GM23338 (cell line): ENCODE data around the gene UNC5B. TPM values are rescaled to one million over a fixed set of nuclear protein-coding genes. Genes with fewer than 3 reads are reported as not detected.

Source experiments
- ATAC-seq: fragments of 200-7000 bp; cut with Tn5 transposase; 3 replicates; pipeline ENCODE4 v1.9.1; 2020
- DNase-seq: peaks from one replicate; pipeline ENCODE4 v3.0.0-alpha.2; 2015; ENCODE audit warnings: low spot score
- H2AFZ ChIP-seq: fragments of 200-600 bp; sonication (generic); 2 replicates; pipeline ENCODE4 v1.8.0; 2016; ENCODE audit warnings: antibody characterized with exemption, mild to moderate bottlenecking, moderate library complexity
- H3F3A ChIP-seq: fragments of 200-600 bp; sonication (generic); replicated peaks from 2 replicates; pipeline ENCODE4 v1.8.0; 2017; ENCODE audit warnings: antibody characterized with exemption, mixed run types, low read depth
- H3K27ac ChIP-seq: fragments of 200-600 bp; sonication (generic); 2 replicates; pipeline ENCODE4 v1.6.1; 2016; ENCODE audit warnings: low read depth
- H3K27me3 ChIP-seq: fragments of 200-600 bp; sonication (generic); 2 replicates; pipeline ENCODE4 v1.8.0; 2016; ENCODE audit warnings: mild to moderate bottlenecking, mixed run types, moderate library complexity; ENCODE audit not compliant: insufficient read depth
- H3K36me3 ChIP-seq: fragments of 200-600 bp; sonication (generic); 2 replicates; pipeline ENCODE4 v1.8.0; 2016; ENCODE audit warnings: mild to moderate bottlenecking; ENCODE audit not compliant: insufficient read depth
- H3K4me1 ChIP-seq: fragments of 200-600 bp; sonication (generic); 2 replicates; pipeline ENCODE4 v1.8.0; 2016; ENCODE audit warnings: mild to moderate bottlenecking, moderate library complexity; ENCODE audit not compliant: insufficient read depth
- H3K4me2 ChIP-seq: fragments of 200-600 bp; sonication (generic); 2 replicates; pipeline ENCODE4 v1.7.1; 2017; ENCODE audit warnings: mixed run types
- H3K4me3 ChIP-seq: fragments of 200-600 bp; sonication (generic); 2 replicates; pipeline ENCODE4 v1.6.1; 2016; ENCODE audit warnings: mixed run types
- H3K79me2 ChIP-seq: fragments of 200-600 bp; sonication (generic); replicated peaks from 2 replicates; pipeline ENCODE4 v1.8.0; 2017; ENCODE audit warnings: mild to moderate bottlenecking; ENCODE audit not compliant: insufficient read depth
- H3K9me2 ChIP-seq: fragments of 200-600 bp; sonication (generic); 2 replicates; pipeline ENCODE4 v1.8.0; 2017; ENCODE audit not compliant: insufficient read depth
- H4K20me1 ChIP-seq: fragments of 200-600 bp; sonication (generic); replicated peaks from 2 replicates; pipeline ENCODE4 v1.8.0; 2017; ENCODE audit warnings: mild to moderate bottlenecking; ENCODE audit not compliant: insufficient read depth
- H3K27ac Mint-ChIP-seq: 2 replicates; pipeline ENCODE4 v1.8.0; 2020; ENCODE audit warnings: inconsistent platforms, mild to moderate bottlenecking, moderate library complexity, mixed read lengths
- H3K27me3 Mint-ChIP-seq: 3 replicates; pipeline ENCODE4 v1.8.0; 2022; ENCODE audit warnings: low read depth, mild to moderate bottlenecking, moderate library complexity, mixed read lengths, inconsistent platforms; ENCODE audit not compliant: insufficient read depth, poor library complexity
- H3K36me3 Mint-ChIP-seq: 3 replicates; pipeline ENCODE4 v1.8.0; 2021; ENCODE audit warnings: low read depth, mild to moderate bottlenecking, inconsistent platforms, moderate library complexity, mixed read lengths
- H3K4me1 Mint-ChIP-seq: 3 replicates; pipeline ENCODE4 v1.8.0; 2020; ENCODE audit warnings: mild to moderate bottlenecking, inconsistent platforms, mixed read lengths
- H3K4me3 Mint-ChIP-seq: 3 replicates; pipeline ENCODE4 v1.8.0; 2021; ENCODE audit warnings: moderate library complexity, mild to moderate bottlenecking, inconsistent platforms, mixed read lengths
- H3K9me3 Mint-ChIP-seq: 3 replicates; pipeline ENCODE4 v1.8.0; 2020; ENCODE audit warnings: moderate library complexity, mild to moderate bottlenecking, inconsistent platforms, mixed read lengths
- CTCF ChIP-seq, 2 experiments: fragments of 200-600 bp in 1 of 2; sonication (generic) in 1 of 2; conservative IDR thresholded peaks; 2 replicates each; pipeline versions ENCODE4 v1.5.1 to v1.6.1; 2016 to 2017; ENCODE audit warnings: antibody characterized with exemption in 2 of 2, low read depth in 2 of 2, mild to moderate bottlenecking in 2 of 2, moderate library complexity in 1 of 2
- ETS1 ChIP-seq: IDR thresholded peaks from 2 replicates; pipeline ENCODE4 v1.6.1; 2016; ENCODE audit warnings: antibody characterized with exemption
- EZH2 ChIP-seq: fragments of 200-600 bp; sonication (generic); IDR thresholded peaks from one replicate; pipeline ENCODE4 v1.8.0; 2017; ENCODE audit warnings: antibody characterized with exemption, mild to moderate bottlenecking, low read depth; ENCODE audit not compliant: unreplicated experiment
- JUNB ChIP-seq: IDR thresholded peaks from one replicate; pipeline ENCODE4 v1.6.1; 2016; ENCODE audit warnings: antibody characterized with exemption; ENCODE audit not compliant: unreplicated experiment
- NANOG ChIP-seq: IDR thresholded peaks from 2 replicates; pipeline ENCODE4 v1.6.1; 2016; ENCODE audit warnings: antibody characterized with exemption, borderline replicate concordance
- POLR2AphosphoS5 ChIP-seq: IDR thresholded peaks from 2 replicates; pipeline ENCODE4 v1.6.1; 2016; ENCODE audit warnings: antibody characterized with exemption, low read depth
- STAT1 ChIP-seq: IDR thresholded peaks from one replicate; pipeline ENCODE4 v1.6.1; 2016; ENCODE audit warnings: antibody characterized with exemption; ENCODE audit not compliant: unreplicated experiment
- ZNF114 ChIP-seq: fragments of 250-450 bp; sonication (Bioruptor Pico); IDR thresholded peaks from 2 replicates; pipeline ENCODE4 v1.5.0; 2020; ENCODE audit warnings: mild to moderate bottlenecking, moderate library complexity
- ZNF331 ChIP-seq: fragments of 250-450 bp; sonication (Bioruptor Pico); IDR thresholded peaks from 2 replicates; pipeline ENCODE4 v1.5.0; 2020; ENCODE audit warnings: low read depth, mild to moderate bottlenecking, moderate library complexity
- polyA plus RNA-seq: library from polyadenylated mRNA; unstranded; fragments of >200 nt; fragmentation: Nextera tagmentation; extraction: Ambion mirVana; gene quantifications from 2 replicates; pipeline ENCODE4 v1.2.1, GENCODE V29; 2016
- total RNA-seq: library from RNA; depleted of rRNA; stranded (reverse); fragments of >200 nt; shearing (Covaris generic); gene quantifications from 2 replicates; pipeline ENCODE4 v1.2.3, GENCODE V29; 2014
- TF ChIP-seq, protein P1 (sequence below): fragments of 250-450 bp; sonication (Bioruptor Pico); IDR thresholded peaks from 2 replicates; pipeline ENCODE4 v1.5.0; 2020; ENCODE audit warnings: mild to moderate bottlenecking, moderate library complexity

The UNC5B gene
- total and polyA plus RNA-seq, 2 experiments from 2014 or later = 8.0 to 31.2 TPM

DNA sequence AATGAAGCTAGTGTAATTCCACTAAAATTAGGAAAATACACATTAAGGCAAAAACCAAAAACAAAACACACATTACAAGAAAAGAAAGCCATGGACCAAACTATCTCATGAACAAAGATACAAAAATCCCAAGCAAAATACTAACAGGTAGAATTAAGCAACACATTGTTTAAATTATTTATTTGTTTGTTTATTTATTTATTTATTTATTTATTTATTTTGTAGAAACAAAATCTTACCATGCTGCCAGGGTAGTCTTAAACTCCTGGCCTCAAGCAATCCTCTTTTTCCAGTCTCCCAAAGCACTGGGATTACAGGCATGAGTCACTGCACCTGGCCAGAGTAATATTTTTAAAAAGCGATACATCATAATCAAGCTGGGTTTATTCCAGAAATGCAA lies 99.8 kb downstream of the UNC5B start:
- Histone ChIP-seq H3K27ac (no peak overlapping the region), H3K4me3 (no peak overlapping the region), H3K4me1 (no peaks in the 10 kb centered on the region), H3F3A (no peaks in the 10 kb centered on the region), H3K27me3 (no peaks in the 10 kb centered on the region), H3K79me2 (no peaks in the 10 kb centered on the region), H2AFZ (no peak overlapping the region), H3K9me2 (no peaks in the 10 kb centered on the region), H4K20me1 (no peaks in the 10 kb centered on the region), H3K36me3 (no peaks in the 10 kb centered on the region), H3K4me2 (no peak overlapping the region)
- TF ChIP-seq ZNF331 = no peak
- TF ChIP-seq NANOG = no peak
- no peak for TF ChIP-seq CTCF (conservative IDR thresholded peaks at IDR 0.05; ENCODE audit: low read depth in 2 of 2)
- no peak for TF ChIP-seq ZNF114 (CRISPR knock-in tag)
- TF ChIP-seq JUNB = no peak
- TF ChIP-seq STAT1 = no peak
- peaks cover 3% of the 10 kb centered on the region for H3K27me3 Mint-ChIP-seq
- H3K27ac Mint-ChIP-seq = no peak overlapping the region
- DNase-seq (no peak), ATAC-seq (no peak)
- H3K9me3 Mint-ChIP-seq = no peaks in the 10 kb centered on the region
- no peak overlapping the region for H3K4me3 Mint-ChIP-seq
- no peaks in the 10 kb centered on the region for H3K36me3 Mint-ChIP-seq
- peaks cover 17% of the 10 kb centered on the region; the same call in 2 of the 3 replicates for H3K4me1 Mint-ChIP-seq

- no peak for ATAC-seq
- TF ChIP-seq STAT1 (no peak), NANOG (no peak), ETS1 (no peak), EZH2 (no peak), ZNF331 (no peak), POLR2AphosphoS5 (no peak)
- TF ChIP-seq, protein P1, sequence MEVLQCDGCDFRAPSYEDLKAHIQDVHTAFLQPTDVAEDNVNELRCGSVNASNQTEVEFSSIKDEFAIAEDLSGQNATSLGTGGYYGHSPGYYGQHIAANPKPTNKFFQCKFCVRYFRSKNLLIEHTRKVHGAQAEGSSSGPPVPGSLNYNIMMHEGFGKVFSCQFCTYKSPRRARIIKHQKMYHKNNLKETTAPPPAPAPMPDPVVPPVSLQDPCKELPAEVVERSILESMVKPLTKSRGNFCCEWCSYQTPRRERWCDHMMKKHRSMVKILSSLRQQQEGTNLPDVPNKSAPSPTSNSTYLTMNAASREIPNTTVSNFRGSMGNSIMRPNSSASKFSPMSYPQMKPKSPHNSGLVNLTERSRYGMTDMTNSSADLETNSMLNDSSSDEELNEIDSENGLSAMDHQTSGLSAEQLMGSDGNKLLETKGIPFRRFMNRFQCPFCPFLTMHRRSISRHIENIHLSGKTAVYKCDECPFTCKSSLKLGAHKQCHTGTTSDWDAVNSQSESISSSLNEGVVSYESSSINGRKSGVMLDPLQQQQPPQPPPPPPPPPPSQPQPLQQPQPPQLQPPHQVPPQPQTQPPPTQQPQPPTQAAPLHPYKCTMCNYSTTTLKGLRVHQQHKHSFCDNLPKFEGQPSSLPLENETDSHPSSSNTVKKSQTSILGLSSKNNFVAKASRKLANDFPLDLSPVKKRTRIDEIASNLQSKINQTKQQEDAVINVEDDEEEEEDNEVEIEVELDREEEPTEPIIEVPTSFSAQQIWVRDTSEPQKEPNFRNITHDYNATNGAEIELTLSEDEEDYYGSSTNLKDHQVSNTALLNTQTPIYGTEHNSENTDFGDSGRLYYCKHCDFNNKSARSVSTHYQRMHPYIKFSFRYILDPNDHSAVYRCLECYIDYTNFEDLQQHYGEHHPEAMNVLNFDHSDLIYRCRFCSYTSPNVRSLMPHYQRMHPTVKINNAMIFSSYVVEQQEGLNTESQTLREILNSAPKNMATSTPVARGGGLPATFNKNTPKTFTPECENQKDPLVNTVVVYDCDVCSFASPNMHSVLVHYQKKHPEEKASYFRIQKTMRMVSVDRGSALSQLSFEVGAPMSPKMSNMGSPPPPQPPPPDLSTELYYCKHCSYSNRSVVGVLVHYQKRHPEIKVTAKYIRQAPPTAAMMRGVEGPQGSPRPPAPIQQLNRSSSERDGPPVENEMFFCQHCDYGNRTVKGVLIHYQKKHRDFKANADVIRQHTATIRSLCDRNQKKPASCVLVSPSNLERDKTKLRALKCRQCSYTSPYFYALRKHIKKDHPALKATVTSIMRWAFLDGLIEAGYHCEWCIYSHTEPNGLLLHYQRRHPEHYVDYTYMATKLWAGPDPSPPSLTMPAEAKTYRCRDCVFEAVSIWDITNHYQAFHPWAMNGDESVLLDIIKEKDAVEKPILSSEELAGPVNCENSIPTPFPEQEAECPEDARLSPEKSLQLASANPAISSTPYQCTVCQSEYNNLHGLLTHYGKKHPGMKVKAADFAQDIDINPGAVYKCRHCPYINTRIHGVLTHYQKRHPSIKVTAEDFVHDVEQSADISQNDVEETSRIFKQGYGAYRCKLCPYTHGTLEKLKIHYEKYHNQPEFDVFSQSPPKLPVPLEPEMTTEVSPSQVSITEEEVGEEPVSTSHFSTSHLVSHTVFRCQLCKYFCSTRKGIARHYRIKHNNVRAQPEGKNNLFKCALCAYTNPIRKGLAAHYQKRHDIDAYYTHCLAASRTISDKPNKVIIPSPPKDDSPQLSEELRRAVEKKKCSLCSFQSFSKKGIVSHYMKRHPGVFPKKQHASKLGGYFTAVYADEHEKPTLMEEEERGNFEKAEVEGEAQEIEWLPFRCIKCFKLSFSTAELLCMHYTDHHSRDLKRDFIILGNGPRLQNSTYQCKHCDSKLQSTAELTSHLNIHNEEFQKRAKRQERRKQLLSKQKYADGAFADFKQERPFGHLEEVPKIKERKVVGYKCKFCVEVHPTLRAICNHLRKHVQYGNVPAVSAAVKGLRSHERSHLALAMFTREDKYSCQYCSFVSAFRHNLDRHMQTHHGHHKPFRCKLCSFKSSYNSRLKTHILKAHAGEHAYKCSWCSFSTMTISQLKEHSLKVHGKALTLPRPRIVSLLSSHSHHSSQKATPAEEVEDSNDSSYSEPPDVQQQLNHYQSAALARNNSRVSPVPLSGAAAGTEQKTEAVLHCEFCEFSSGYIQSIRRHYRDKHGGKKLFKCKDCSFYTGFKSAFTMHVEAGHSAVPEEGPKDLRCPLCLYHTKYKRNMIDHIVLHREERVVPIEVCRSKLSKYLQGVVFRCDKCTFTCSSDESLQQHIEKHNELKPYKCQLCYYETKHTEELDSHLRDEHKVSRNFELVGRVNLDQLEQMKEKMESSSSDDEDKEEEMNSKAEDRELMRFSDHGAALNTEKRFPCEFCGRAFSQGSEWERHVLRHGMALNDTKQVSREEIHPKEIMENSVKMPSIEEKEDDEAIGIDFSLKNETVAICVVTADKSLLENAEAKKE (CRISPR knock-in tag) = no peak
Measured at GRCh38 chr10:71312811-71313789, 100.7 kb downstream of the UNC5B start.

More at GRCh38 chr10:71312811-71313789, 100.7 kb downstream of the UNC5B start:
- Mint-ChIP-seq H3K4me3 (no peak overlapping the region), H3K4me1 (peaks cover 17% of the 10 kb centered on the region; the same call in 2 of the 3 replicates), H3K36me3 (no peaks in the 10 kb centered on the region), H3K9me3 (no peaks in the 10 kb centered on the region), H3K27me3 (peaks cover 6% of the 10 kb centered on the region), H3K27ac (no peak overlapping the region)
- no peaks in the 10 kb centered on the region for H3K27me3 ChIP-seq
- 0 out of 2 replicates have a peak, but pooled peaks cover 2% of the 10 kb centered on the region for H3F3A ChIP-seq
- H3K4me1 ChIP-seq = no peaks in the 10 kb centered on the region
- no peak overlapping the region for H3K27ac ChIP-seq
- no peaks in the 10 kb centered on the region for H4K20me1 ChIP-seq
- no peaks in the 10 kb centered on the region for H3K9me2 ChIP-seq
- no peaks in the 10 kb centered on the region for H3K36me3 ChIP-seq
- no peak overlapping the region for H3K4me3 ChIP-seq
- no peak overlapping the region for H3K4me2 ChIP-seq
- no peak overlapping the region for H2AFZ ChIP-seq
- DNase-seq = no peak
- no peaks in the 10 kb centered on the region for H3K79me2 ChIP-seq
